ENCODE measurements around the gene ST13.

GRCh38 chr22:40823426-40823825, 33.0 kb downstream of the ST13 start:
- TF ChIP-seq POLR2A (IDR thresholded peaks at IDR 0.05): no peak
- no peak for TF ChIP-seq CTCF (IDR thresholded peaks at IDR 0.05)
- no peak for TF ChIP-seq POLR2AphosphoS5 (IDR thresholded peaks at IDR 0.05)
